ENCODE data around the gene UTS2B.

The UTS2B gene

GRCh38 chr3:191350396-191351090 is 20.2 kb upstream of the UTS2B start:
- DNase-seq, result no peak

- no peak for DNase-seq
Observed at GRCh38 chr3:191348098-191348497, 17.8 kb upstream of the UTS2B start.

GRCh38 chr3:191347228-191347627 is 16.9 kb upstream of the UTS2B start:
- DNase-seq, result no peak

- no peak for DNase-seq
Observed at GRCh38 chr3:191345334-191345733, 15.0 kb upstream of the UTS2B start.

- no peak for DNase-seq
Observed at GRCh38 chr3:191343913-191344312, 13.6 kb upstream of the UTS2B start.

- DNase-seq, result no peak
Observed at GRCh38 chr3:191343115-191343514, 12.8 kb upstream of the UTS2B start.

GRCh38 chr3:191342411-191342810 is 12.1 kb upstream of the UTS2B start:
- no peak for DNase-seq

GRCh38 chr3:191342006-191342405 is 11.7 kb upstream of the UTS2B start:
- no peak for DNase-seq

- DNase-seq, result no peak
Observed at GRCh38 chr3:191340966-191341365, 10.6 kb upstream of the UTS2B start.

GRCh38 chr3:191340351-191340750 is 10.0 kb upstream of the UTS2B start:
- no peak for DNase-seq

- no peak for DNase-seq
Observed at GRCh38 chr3:191339316-191339917, 9.1 kb upstream of the UTS2B start.

- DNase-seq, result no peak
Observed at GRCh38 chr3:191338177-191338488, 7.8 kb upstream of the UTS2B start.

GRCh38 chr3:191336833-191337232 is 6.5 kb upstream of the UTS2B start:
- no peak for DNase-seq

- DNase-seq, result no peak
Observed at GRCh38 chr3:191334346-191334893, 4.1 kb upstream of the UTS2B start.

- no peak for DNase-seq
Observed at GRCh38 chr3:191333298-191333880, 3.1 kb upstream of the UTS2B start.

- DNase-seq, result no peak
Observed at GRCh38 chr3:191331388-191331787, 1.1 kb upstream of the UTS2B start.

GRCh38 chr3:191330530-191331048 is 263 bp upstream of the UTS2B start:
- no peak for DNase-seq

GRCh38 chr3:191328962-191329653 is 1.2 kb downstream of the UTS2B start, which contains the start of gene CCDC50:
Gene CCDC50 (plus strand): TSS chr3:191329394. CDS start chr3:191329675, 281 bp downstream.
- no peak for DNase-seq

- DNase-seq, result no peak
Observed at GRCh38 chr3:191328383-191328961, 1.9 kb downstream of the UTS2B start.

- no peak for DNase-seq
Observed at GRCh38 chr3:191327526-191327925, 2.8 kb downstream of the UTS2B start.

- DNase-seq, result no peak
Observed at GRCh38 chr3:191324936-191325335, 5.4 kb downstream of the UTS2B start.

- no peak for DNase-seq
Observed at GRCh38 chr3:191321019-191321767, 9.1 kb downstream of the UTS2B start.

Data from GF-D8 (cell line).